Adrenal gland (tissue), 12 donors: Measurements from ENCODE around the gene C1QC. TPM values are rescaled to one million over a fixed set of nuclear protein-coding genes. Genes with fewer than 3 reads are reported as not detected.

Experiments
- DNase-seq, 7 donors: peaks; one replicate each; pipeline ENCODE4 v3.0.0-alpha.2; 2019 to 2020
- H3K27ac ChIP-seq, 5 donors: fragments of 200-600 bp; sonication (generic) in 4 of 5; 1 replicate in 3 of 5; 2 replicates in 2 of 5; pipeline versions ENCODE4 v1.5.1 to v1.8.0; 2016 to 2020; ENCODE audit warnings: mild to moderate bottlenecking in 1 of 5
- H3K27me3 ChIP-seq: fragments of 200-600 bp; 2 replicates; pipeline ENCODE4 v1.8.0; 2021
- H3K36me3 ChIP-seq, 2 donors: fragments of 200-600 bp; replicated peaks in 1 of 2; 1 replicate in 1 of 2; 2 replicates in 1 of 2; pipeline versions ENCODE4 v1.5.1 to v1.8.0; 2018 to 2022
- H3K4me1 ChIP-seq, 2 donors: fragments of 200-600 bp; replicated peaks in 1 of 2; 1 replicate in 1 of 2; 2 replicates in 1 of 2; pipeline versions ENCODE4 v1.5.1 to v1.8.0; 2018 to 2021
- H3K4me3 ChIP-seq, 4 donors: fragments of 200-600 bp; sonication (generic) in 3 of 4; one replicate each; pipeline ENCODE4 v1.5.1; 2016 to 2018
- H3K9me3 ChIP-seq, 3 donors: fragments of 200-600 bp; sonication (generic) in 1 of 3; replicated peaks in 1 of 3; 1 replicate in 2 of 3; 2 replicates in 1 of 3; pipeline versions ENCODE4 v1.5.1 to v1.8.0; 2016 to 2021
- CTCF ChIP-seq, 6 experiments: fragments of 450-650 bp in 4 of 6; fragments of 200-600 bp in 2 of 6; sonication (generic) in 1 of 6; IDR thresholded peaks; 1 replicate in 5 of 6; 2 replicates in 1 of 6; pipeline versions ENCODE4 v1.5.1 to v1.8.0; 2016 to 2021; ENCODE audit warnings: antibody characterized with exemption in 6 of 6, mild to moderate bottlenecking in 2 of 6, moderate library complexity in 1 of 6
- POLR2A ChIP-seq, 2 donors: fragments of 450-650 bp; IDR thresholded peaks; one replicate each; pipeline ENCODE4 v1.6.1; 2017; ENCODE audit warnings: antibody characterized with exemption in 2 of 2, mild to moderate bottlenecking in 2 of 2, moderate library complexity in 1 of 2
- WGBS, 4 donors: extraction: QIAGEN DNeasy Blood & Tissue Kit in 2 of 4; methylation state at CpG; one replicate each; pipeline versions ENCODE4 v1.1.5 to v1.1.7; 2013 to 2017; 5-methylcytosine and 5-hydroxymethylcytosine counted together
- intact Hi-C, 2 donors: fragments of 100-400 bp; cut with DNase I; formaldehyde crosslinking; loops; one replicate each; pipeline versions ENCODE4 v1.14.1 to v1.15.0; 2022 to 2023
- polyA plus RNA-seq, 3 donors: library from polyadenylated mRNA; stranded (reverse); fragments of 200-250 nt in 2 of 3; fragments of 350-450 nt in 1 of 3; fragmentation: Illumina TruSeq in 1 of 3; extraction: RNeasy Lipid Tissue Mini Kit (QIAGEN cat#74804) in 1 of 3; gene quantifications; one replicate each; pipeline ENCODE4 v1.2.3, GENCODE V29; 2013 to 2014
- total RNA-seq, 9 donors: library from RNA; depleted of rRNA in 4 of 9; stranded (reverse); fragments of >200 nt in 4 of 9; fragments of 120-200 nt in 1 of 9; fragmentation: NEBNext Ultra II Directional in 1 of 9; extraction: Animal tissue kit (Norgen Biotek cat#: 25700) in 1 of 9; gene quantifications; one replicate each; pipeline versions ENCODE4 v1.1.0 to v1.2.4, GENCODE V29; 2013 to 2023
- donor health status: healthy with polysubstance abuse.
- donor health status: Bipolar disorder and iron deficiency.
- donor health status: DM: yes; HTN: yes; CAD: no.
- donor health status: DM: no; HTN: no; CAD: no.
- donor health status: DM: no; HTN: no; CAD: no.
- donor health status: DM: yes; HTN: yes; CAD: no.

Gene C1QC
- total and polyA plus RNA-seq, 12 donors = 24.1 to 1,409 (median 450) TPM

GRCh38 chr1:22619798-22620197, 23.6 kb upstream of the C1QC start:
- intact Hi-C loops = no loop called here
- Histone ChIP-seq H3K4me1 (no peaks in the 10 kb centered on the region), H3K36me3 (no peaks in the 10 kb centered on the region), H3K27me3 (peaks cover 24% of the 10 kb centered on the region), H3K9me3 (no peaks in the 10 kb centered on the region), H3K4me3 (no peak overlapping the region), H3K27ac (no peak overlapping the region)
- WGBS, 4 donors = 43 to 62% (median 56%) methylated on average over 10 to 12 of the region's 12 CpGs
- DNase-seq = no peak
- TF ChIP-seq POLR2A (IDR thresholded peaks at IDR 0.05) (no peak), CTCF (IDR thresholded peaks at IDR 0.05) (no peak)

DNA sequence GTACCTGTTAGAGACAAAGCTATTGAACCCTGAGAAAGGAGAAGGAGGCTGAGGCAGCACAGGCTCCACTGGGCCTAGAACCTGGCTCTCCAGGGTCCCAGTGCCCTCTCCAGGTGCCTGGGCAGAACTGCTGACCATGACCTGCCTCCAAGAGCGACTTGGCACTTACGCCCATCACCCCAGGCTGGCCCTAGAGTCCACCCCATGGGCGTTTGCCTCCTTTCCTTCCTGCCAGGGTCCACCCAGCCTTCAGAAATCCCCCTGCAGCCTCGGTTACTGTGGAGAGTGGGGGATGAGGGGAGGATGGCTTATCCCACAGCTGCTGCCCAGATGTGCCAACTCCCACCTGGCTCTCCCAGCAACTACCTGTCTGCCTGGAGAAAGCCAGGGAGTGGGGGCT, 21.7 kb upstream of the C1QC start:
- intact Hi-C loops = no loop called here
- Histone ChIP-seq H3K27ac (no peak overlapping the region), H3K4me3 (no peak overlapping the region), H3K4me1 (no peaks in the 10 kb centered on the region), H3K27me3 (peaks cover 34% of the 10 kb centered on the region), H3K9me3 (no peaks in the 10 kb centered on the region), H3K36me3 (no peaks in the 10 kb centered on the region)
- TF ChIP-seq CTCF (IDR thresholded peaks at IDR 0.05) (no peak), POLR2A (IDR thresholded peaks at IDR 0.05) (no peak)
- no peak for DNase-seq
- WGBS, 4 donors = 47 to 62% (median 51%) methylated on average over 4 of the region's 4 CpGs; no CpG with 5 or more reads in 1 of the 4 donors

DNA sequence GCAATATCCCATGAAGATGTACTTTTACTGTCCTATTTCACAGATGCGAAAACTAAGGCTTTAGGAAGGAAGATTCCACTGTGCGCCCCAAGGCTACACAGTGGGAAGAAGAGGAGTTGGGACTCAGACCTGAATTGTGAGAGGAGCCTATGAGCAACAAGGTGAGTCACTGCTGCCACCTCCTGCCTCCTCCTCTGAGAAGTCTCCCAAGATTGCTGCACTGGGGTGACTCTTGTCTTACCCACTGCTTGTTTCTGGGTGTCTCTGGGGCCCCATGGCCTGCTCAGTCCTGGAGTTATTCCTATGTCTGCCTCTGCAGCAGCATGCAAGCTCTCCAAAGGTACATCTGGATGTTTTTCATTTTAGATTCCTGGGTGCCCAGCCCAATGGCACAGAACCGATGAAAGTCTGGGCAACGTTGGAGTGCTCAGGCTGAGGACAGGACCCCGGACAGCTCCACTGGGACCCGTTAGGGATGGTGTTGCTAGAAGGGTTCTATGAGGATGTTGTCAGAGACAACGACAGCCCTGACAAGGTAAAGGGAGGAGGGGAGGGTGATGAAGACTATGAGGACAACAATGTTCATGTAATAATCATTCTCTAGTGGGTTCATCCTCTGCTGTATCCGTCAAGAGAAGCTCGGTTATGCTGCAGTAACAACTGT, 18.0 kb upstream of the C1QC start:
- Histone ChIP-seq H3K27ac (no peak overlapping the region), H3K9me3 (no peaks in the 10 kb centered on the region), H3K27me3 (peaks cover 30% of the 10 kb centered on the region), H3K4me1 (no peaks in the 10 kb centered on the region), H3K4me3 (no peak overlapping the region), H3K36me3 (no peaks in the 10 kb centered on the region)
- no peak for DNase-seq
- no peak for TF ChIP-seq CTCF (IDR thresholded peaks at IDR 0.05)
- no peak for TF ChIP-seq POLR2A (IDR thresholded peaks at IDR 0.05)
- intact Hi-C loops = no loop called here
- WGBS, 4 donors = 35 to 41% (median 38%) methylated on average over 9 of the region's 9 CpGs

- 25 to 51% (median 35%) methylated on average over 17 to 20 of the region's 20 CpGs for WGBS, 4 donors
- no peak for DNase-seq
- Histone ChIP-seq H3K4me3 (no peak overlapping the region), H3K27ac (no peak overlapping the region), H3K36me3 (no peaks in the 10 kb centered on the region), H3K27me3 (peaks cover 22% of the 10 kb centered on the region), H3K4me1 (no peaks in the 10 kb centered on the region), H3K9me3 (no peaks in the 10 kb centered on the region)
- TF ChIP-seq POLR2A (IDR thresholded peaks at IDR 0.05) (no peak), CTCF (IDR thresholded peaks at IDR 0.05) (no peak)
- intact Hi-C loops = no loop called here
Observed at GRCh38 chr1:22626237-22627157, 16.9 kb upstream of the C1QC start.
